LNCAP (cell line): ENCODE data around the gene MIOS.

ENCODE experiments used
- TF ChIP-seq, protein P1 (sequence below): fragments of 450-650 bp; IDR thresholded peaks from 2 replicates; pipeline ENCODE4 v1.5.1; 2017; ENCODE audit warnings: mild to moderate bottlenecking

MIOS gene

DNA sequence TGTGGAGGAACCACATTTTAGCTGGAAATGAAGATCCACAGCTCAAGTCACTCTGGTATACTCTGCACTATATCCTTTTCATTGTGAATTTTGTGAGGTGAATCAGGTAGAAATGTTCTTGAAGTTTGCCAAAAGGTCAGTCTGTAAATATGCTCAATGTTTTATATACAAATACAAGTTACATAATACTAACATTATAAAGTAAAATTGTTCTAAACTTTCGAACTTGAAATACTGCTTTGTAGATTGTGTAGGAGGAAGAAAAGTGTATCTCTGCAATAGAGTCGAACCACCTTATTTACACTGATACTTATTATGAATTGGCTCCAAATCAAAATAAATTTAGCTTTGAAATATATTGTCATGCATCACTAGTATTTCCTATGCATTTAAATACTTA, 7.0 kb downstream of the MIOS start:
- TF ChIP-seq, protein P1, sequence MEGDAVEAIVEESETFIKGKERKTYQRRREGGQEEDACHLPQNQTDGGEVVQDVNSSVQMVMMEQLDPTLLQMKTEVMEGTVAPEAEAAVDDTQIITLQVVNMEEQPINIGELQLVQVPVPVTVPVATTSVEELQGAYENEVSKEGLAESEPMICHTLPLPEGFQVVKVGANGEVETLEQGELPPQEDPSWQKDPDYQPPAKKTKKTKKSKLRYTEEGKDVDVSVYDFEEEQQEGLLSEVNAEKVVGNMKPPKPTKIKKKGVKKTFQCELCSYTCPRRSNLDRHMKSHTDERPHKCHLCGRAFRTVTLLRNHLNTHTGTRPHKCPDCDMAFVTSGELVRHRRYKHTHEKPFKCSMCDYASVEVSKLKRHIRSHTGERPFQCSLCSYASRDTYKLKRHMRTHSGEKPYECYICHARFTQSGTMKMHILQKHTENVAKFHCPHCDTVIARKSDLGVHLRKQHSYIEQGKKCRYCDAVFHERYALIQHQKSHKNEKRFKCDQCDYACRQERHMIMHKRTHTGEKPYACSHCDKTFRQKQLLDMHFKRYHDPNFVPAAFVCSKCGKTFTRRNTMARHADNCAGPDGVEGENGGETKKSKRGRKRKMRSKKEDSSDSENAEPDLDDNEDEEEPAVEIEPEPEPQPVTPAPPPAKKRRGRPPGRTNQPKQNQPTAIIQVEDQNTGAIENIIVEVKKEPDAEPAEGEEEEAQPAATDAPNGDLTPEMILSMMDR = no peak

GRCh38 chr7:7576344-7576743, 9.7 kb downstream of the MIOS start:
- TF ChIP-seq, protein P1 = no peak

- TF ChIP-seq, protein P1 = no peak
These were observed 11.2 kb downstream of the MIOS start for GRCh38 chr7:7577888-7578287.

- TF ChIP-seq, protein P1 = no peak
These were observed 13.0 kb downstream of the MIOS start for GRCh38 chr7:7579638-7580037.

GRCh38 chr7:7581531-7582179, 15.0 kb downstream of the MIOS start:
- TF ChIP-seq, protein P1 = no peak

DNA sequence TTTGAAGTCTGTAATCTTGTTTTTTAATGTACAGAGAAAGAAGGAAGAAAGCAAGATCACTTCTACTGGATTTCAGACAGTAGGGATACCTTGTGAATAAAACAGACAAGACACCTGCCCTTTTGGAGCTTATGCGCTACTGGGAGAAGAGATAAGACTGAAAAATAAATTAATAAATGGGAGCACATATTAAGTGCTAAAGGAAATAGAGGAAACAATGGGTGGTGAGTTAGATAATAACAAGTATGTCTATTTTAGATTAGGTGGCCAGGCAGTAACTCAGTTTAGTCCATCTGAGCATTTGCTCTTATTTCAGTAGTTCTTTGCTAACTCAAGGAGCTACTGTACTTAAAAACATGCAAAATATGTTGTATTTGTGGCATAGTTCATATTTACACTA, 15.9 kb downstream of the MIOS start:
- TF ChIP-seq, protein P1 = no peak

DNA sequence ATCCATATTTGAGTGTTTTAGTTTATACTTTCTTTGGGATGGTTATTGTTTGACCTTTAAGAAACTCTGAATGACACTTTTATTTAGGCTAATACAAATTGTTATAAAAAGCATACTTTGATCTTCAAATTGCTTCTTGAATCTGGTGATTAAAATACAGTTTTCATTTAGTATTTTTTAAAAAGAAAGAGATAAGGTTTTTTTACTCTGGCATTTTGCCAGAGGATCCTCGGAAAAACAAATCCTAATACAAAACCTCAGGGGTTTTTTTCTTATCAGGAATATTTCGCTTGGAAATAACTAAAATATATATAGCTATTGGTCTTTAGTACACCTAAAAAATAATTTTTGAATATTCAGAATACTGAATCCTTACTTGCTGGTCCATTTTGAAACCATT, 17.0 kb downstream of the MIOS start:
- TF ChIP-seq, protein P1 = no peak

- TF ChIP-seq, protein P1 = no peak
These were observed 18.0 kb downstream of the MIOS start for GRCh38 chr7:7584653-7585052.
